ENCODE results near the gene SPEM3.

Gene SPEM3

DNA sequence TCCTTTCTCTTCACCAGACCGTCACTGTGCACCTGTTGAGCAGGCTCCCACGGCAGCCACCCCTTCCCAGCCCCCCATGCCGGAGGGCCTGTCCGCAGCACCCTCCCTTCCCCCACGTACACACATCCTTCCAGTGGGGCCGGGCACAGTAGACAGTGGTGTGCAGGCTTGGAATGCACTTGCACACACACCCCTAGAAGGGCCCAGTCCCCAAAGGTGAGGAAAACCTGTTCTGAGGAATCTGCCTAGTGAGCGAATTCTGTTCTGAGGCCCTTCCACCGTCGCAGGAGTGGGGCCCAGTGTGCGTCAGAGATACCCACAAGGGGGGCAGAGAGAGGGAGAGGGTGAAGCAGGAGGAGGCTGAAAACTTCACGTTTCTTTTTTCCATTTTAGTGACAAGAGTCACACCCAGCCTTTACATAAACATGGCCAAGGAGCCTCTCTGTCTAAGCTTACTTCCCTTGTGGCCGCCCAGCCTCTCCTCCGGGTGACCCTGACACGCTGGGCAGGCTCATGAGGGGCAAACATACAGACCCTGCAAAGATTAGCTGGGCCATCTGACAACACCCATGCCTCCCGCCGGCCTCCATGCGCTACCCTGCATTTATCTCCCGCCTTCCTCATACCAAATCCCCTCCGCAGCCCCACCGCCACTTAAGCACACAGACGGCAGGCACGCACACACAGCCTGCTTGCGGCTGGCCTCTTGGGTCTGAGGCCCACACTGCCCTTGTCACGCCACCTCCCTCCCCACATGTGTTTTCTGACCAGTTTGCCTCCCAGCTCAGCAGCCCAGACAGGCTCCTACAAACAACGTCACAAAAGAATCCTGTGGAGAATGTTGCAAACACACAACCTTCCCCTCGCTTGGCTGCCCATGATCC lies 49.0 kb downstream of the SPEM3 start:
- H2AFZ ChIP-seq (ENCODE audit: low read depth, low read length, severe bottlenecking): no peak overlapping the region
- no peaks in the 10 kb centered on the region for H3K27me3 ChIP-seq (ENCODE audit: low read length)
- no peaks in the 10 kb centered on the region for H3K9me3 ChIP-seq (ENCODE audit: insufficient read depth, low read length)
- H4K20me1 ChIP-seq (ENCODE audit: low read depth, low read length): no peaks in the 10 kb centered on the region
- TF ChIP-seq CTCF (IDR thresholded peaks at IDR 0.05; ENCODE audit: insufficient read depth, low read length, poor library complexity, severe bottlenecking) (no peak), EZH2phosphoT487 (conservative IDR thresholded peaks at IDR 0.05; ENCODE audit: low read length) (no peak)
- H3K9ac ChIP-seq (ENCODE audit: low read length): no peak overlapping the region
- H3K79me2 ChIP-seq (ENCODE audit: insufficient read depth, low read length): no peaks in the 10 kb centered on the region
- no peaks in the 10 kb centered on the region for H3F3A ChIP-seq (ENCODE audit: insufficient read depth)
- no peaks in the 10 kb centered on the region for H3K36me3 ChIP-seq (ENCODE audit: low read length)
- no peak overlapping the region for H3K4me2 ChIP-seq (ENCODE audit: low read depth, low read length, poor library complexity, severe bottlenecking)
- H3K27ac ChIP-seq (ENCODE audit: low read depth, low read length): no peak overlapping the region
- H3K9me2 ChIP-seq (replicated peaks; ENCODE audit: insufficient read depth, low read length): no peaks in the 10 kb centered on the region
- H3K4me3 ChIP-seq (ENCODE audit: insufficient read depth, low read length, poor library complexity, severe bottlenecking): no peak overlapping the region

DNA sequence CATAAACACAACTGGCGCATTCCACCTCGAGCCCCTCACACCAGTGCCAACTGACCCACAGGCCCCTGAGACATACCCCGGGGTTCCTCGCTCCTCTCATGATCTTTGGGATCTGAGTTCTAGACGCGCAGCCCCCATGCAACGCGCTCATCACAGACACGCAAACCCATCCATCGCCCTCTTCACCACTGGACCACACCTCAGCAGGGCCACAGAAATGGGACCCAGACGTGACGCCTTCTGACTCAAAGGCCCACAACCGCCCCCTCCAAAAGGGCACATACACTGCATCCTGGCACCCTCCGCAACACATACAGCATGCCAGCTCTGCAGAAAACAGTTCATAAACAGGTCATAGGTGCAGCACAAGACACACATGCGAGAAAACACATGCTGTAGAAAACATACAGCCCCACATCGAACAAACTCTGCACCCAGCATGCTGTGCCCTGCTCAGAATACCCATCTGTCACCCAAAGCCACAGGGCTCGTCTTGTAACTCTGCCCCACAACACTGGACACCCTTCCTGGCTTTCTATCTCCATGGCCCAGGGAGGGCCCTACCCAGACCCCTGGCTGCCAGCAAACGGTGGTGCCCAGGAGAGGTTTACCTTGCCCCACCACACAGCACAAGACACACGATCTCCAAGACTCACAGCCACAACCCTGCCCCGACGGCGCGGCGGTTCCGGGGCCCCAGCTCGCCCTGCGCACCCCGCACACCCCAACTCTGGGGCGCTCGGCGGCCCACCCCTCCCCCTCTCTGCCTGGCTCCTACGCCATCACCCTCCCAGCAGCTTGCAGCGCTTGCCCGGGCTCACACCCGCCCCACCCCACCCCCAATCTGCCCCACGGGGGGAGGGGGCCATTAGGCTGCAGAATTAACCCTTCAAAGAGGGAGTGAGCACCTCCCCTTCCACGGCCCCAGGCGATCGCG lies 49.9 kb downstream of the SPEM3 start:
- Histone ChIP-seq H3K9me2 (replicated peaks; ENCODE audit: insufficient read depth, low read length) (no peaks in the 10 kb centered on the region), H3K9me3 (ENCODE audit: insufficient read depth, low read length) (no peaks in the 10 kb centered on the region), H2AFZ (ENCODE audit: low read depth, low read length, severe bottlenecking) (peak overlapping the region; percentile 26), H3K36me3 (ENCODE audit: low read length) (no peaks in the 10 kb centered on the region), H3K9ac (ENCODE audit: low read length) (peak overlapping the region; percentile 43), H3K4me2 (ENCODE audit: low read depth, low read length, poor library complexity, severe bottlenecking) (peak overlapping the region; percentile 39), H3K27me3 (ENCODE audit: low read length) (no peaks in the 10 kb centered on the region), H3K4me3 (ENCODE audit: insufficient read depth, low read length, poor library complexity, severe bottlenecking) (peak overlapping the region; percentile 32), H3K27ac (ENCODE audit: low read depth, low read length) (no peak overlapping the region), H3K79me2 (ENCODE audit: insufficient read depth, low read length) (no peaks in the 10 kb centered on the region), H4K20me1 (ENCODE audit: low read depth, low read length) (no peaks in the 10 kb centered on the region), H3F3A (ENCODE audit: insufficient read depth) (no peaks in the 10 kb centered on the region)
- no peak for TF ChIP-seq CTCF (IDR thresholded peaks at IDR 0.05; ENCODE audit: insufficient read depth, low read length, poor library complexity, severe bottlenecking)

DNA sequence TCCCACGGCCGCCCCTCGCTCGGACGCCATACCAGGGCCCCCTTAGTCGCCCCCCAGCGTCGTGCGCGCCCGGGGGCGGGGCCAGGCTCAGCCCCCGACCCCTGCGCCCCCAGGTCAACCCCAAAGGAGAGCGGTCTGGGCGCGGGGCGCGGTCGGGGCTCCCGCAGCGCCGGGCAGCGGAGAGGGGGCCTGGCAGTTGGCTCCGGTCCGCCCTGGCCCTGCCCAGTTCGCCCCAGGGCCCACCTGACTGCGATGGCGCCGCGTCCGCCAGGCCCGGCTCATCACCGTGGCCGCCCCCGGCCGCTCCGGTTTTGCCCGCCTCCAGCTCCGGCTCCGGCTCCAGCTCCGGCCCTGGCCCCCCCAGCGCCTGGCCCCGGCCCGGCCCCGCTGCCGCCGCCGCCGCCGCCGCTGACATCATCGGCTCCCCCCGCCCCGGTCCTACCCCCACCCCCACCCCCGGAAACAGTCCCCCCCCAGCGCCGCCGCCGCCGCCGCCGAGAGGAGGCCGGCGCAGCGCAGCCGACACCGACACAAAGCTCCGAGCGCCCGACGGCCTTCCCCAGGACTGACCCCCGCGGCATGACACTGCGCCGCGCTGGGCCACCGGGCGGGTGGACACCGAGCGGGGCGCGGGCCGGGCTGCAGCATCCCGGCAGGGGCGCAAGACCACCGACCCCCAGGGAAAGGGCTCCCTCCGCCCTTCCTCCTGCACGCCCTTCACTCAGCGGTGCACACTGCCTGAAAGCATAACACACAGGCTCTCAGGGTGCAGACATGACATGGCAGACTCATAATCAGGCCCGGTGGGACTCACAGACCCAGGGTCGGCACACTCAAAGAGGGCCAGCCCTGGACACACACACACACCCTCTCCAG lies 50.8 kb downstream of the SPEM3 start, which contains the start of gene ZBTB4:
Gene ZBTB4, minus strand, starts transcription at position 419 of the 876 bp plus-strand sequence. CDS start 12,830 bp downstream, outside the sequence.
- H3K27ac ChIP-seq (ENCODE audit: low read depth, low read length): no peak within 1 kb of the TSS
- no peaks in the 10 kb centered on the region for H4K20me1 ChIP-seq (ENCODE audit: low read depth, low read length)
- no peaks in the 10 kb centered on the region for H3K9me2 ChIP-seq (replicated peaks; ENCODE audit: insufficient read depth, low read length)
- H2AFZ ChIP-seq (ENCODE audit: low read depth, low read length, severe bottlenecking): peak within 1 kb of the TSS; percentile 26
- H3K79me2 ChIP-seq (ENCODE audit: insufficient read depth, low read length): no peaks in the 10 kb centered on the region
- H3K4me2 ChIP-seq (ENCODE audit: low read depth, low read length, poor library complexity, severe bottlenecking): peak within 1 kb of the TSS; percentile 49
- no peaks in the 10 kb centered on the region for H3K36me3 ChIP-seq (ENCODE audit: low read length)
- H3K9ac ChIP-seq (ENCODE audit: low read length): peak within 1 kb of the TSS; percentile 43
- no peaks in the 10 kb centered on the region for H3K27me3 ChIP-seq (ENCODE audit: low read length)
- H3K9me3 ChIP-seq (ENCODE audit: insufficient read depth, low read length): no peaks in the 10 kb centered on the region
- peak within 1 kb of the TSS; percentile 34 for H3K4me3 ChIP-seq (ENCODE audit: insufficient read depth, low read length, poor library complexity, severe bottlenecking)
- TF ChIP-seq CTCF (IDR thresholded peaks at IDR 0.05; ENCODE audit: insufficient read depth, low read length, poor library complexity, severe bottlenecking): no peak
- no peak for TF ChIP-seq EZH2phosphoT487 (conservative IDR thresholded peaks at IDR 0.05; ENCODE audit: low read length)
- no peaks in the 10 kb centered on the region for H3F3A ChIP-seq (ENCODE audit: insufficient read depth)

All from SU-DHL-6 (cell line).